DOHH2 (cell line): ENCODE measurements around the gene NEUROD6.

ENCODE experiments used
- H3F3A ChIP-seq: fragments of 200-600 bp; sonication (generic), shearing (Covaris generic); 2 replicates; pipeline ENCODE4 v1.6.0; 2016; ENCODE audit warnings: antibody characterized with exemption, mild to moderate bottlenecking; ENCODE audit not compliant: control insufficient read depth, insufficient read depth
- H3K27ac ChIP-seq: fragments of 200-600 bp; sonication (generic); 2 replicates; pipeline ENCODE4 v1.5.1; 2014; ENCODE audit warnings: low read depth, mild to moderate bottlenecking, low read length, moderate library complexity
- H3K27me3 ChIP-seq: fragments of 200-600 bp; sonication (generic); 2 replicates; pipeline ENCODE4 v1.6.1; 2014; ENCODE audit warnings: mild to moderate bottlenecking, low read length, mixed read lengths; ENCODE audit not compliant: control insufficient read depth
- H3K36me3 ChIP-seq: fragments of 200-600 bp; sonication (generic); 2 replicates; pipeline ENCODE4 v1.6.1; 2014; ENCODE audit warnings: mild to moderate bottlenecking, low read length, moderate library complexity, mixed read lengths; ENCODE audit not compliant: control insufficient read depth
- H3K4me1 ChIP-seq: fragments of 200-600 bp; sonication (generic); 2 replicates; pipeline ENCODE4 v1.6.1; 2014; ENCODE audit warnings: mild to moderate bottlenecking, low read length, mixed read lengths; ENCODE audit not compliant: control insufficient read depth
- H3K4me2 ChIP-seq: fragments of 200-600 bp; sonication (generic); 2 replicates; pipeline ENCODE4 v1.6.0; 2014; ENCODE audit warnings: mild to moderate bottlenecking, low read length, moderate library complexity
- H3K4me3 ChIP-seq: fragments of 200-600 bp; sonication (generic); 2 replicates; pipeline ENCODE4 v1.5.1; 2014; ENCODE audit warnings: mild to moderate bottlenecking, low read length, mixed read lengths
- H3K79me2 ChIP-seq: fragments of 200-600 bp; sonication (generic); 2 replicates; pipeline ENCODE4 v1.6.1; 2014; ENCODE audit warnings: mild to moderate bottlenecking, low read length, mixed read lengths; ENCODE audit not compliant: control insufficient read depth
- H3K9me2 ChIP-seq: fragments of 200-600 bp; sonication (generic); replicated peaks from 2 replicates; pipeline ENCODE4 v1.6.1; 2014; ENCODE audit warnings: mild to moderate bottlenecking, low read length, mixed read lengths; ENCODE audit not compliant: control insufficient read depth
- H3K9me3 ChIP-seq: fragments of 200-600 bp; sonication (generic); 2 replicates; pipeline ENCODE4 v1.6.1; 2014; ENCODE audit warnings: antibody characterized with exemption, low read length, mixed read lengths; ENCODE audit not compliant: control insufficient read depth, insufficient read depth
- H4K20me1 ChIP-seq: fragments of 200-600 bp; sonication (generic); 2 replicates; pipeline ENCODE4 v1.6.0; 2014; ENCODE audit warnings: low read depth, mild to moderate bottlenecking, antibody characterized with exemption, low read length, moderate library complexity; ENCODE audit not compliant: control insufficient read depth, insufficient read depth
- EZH2phosphoT487 ChIP-seq: fragments of 200-600 bp; sonication (generic); IDR thresholded peaks from 2 replicates; pipeline ENCODE4 v1.6.1; 2017; ENCODE audit warnings: borderline replicate concordance, mild to moderate bottlenecking, antibody characterized with exemption, low read length, moderate library complexity, mixed read lengths
- TF ChIP-seq, protein P1 (sequence below): fragments of 200-600 bp; sonication (generic); IDR thresholded peaks from one replicate; pipeline ENCODE4 v1.5.1; 2014; ENCODE audit warnings: antibody characterized with exemption, mild to moderate bottlenecking, low read depth, low read length; ENCODE audit not compliant: poor library complexity, severe bottlenecking

Gene NEUROD6

DNA sequence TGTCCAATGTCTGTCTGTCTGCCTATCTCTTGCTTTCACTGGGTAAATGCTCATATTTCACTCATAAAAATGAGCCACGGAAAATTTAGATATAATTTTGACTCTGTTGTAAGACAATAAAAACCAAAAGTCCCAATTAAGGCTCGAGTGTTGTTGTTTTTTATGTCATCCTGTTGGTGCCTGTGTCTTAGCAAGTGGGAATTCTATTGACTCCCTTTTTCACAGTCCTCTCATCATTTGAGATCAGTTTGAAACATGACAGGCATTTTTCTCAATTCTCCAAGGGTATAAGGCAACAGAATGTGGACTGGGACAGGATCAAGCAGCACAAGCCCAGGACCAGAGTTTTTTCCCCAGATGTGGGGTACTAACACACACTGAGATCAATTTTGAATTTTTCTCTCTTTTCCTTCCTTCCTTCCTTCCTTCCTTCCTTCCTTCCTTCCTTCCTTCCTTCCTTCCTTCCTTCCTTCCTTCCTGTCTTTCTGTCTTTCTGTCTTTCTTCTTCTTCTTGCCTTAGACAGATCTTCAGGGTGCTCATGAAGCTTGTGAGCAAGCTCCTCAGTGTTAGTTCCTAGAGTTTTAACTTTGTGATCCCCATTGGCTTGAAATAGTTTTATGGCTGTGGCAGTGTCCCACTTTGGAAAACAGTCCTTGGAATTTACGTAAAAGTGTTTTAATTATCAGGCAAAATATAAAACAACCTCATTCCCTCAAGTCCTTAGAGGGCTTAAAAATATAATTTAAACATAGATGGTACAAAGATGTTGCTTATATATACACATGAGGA, 3.2 kb upstream of the NEUROD6 start:
- Histone ChIP-seq H4K20me1 (no peaks in the 10 kb centered on the region), H3K36me3 (no peaks in the 10 kb centered on the region), H3K9me3 (no peaks in the 10 kb centered on the region), H3K27ac (no peak overlapping the region), H3K4me2 (no peak overlapping the region), H3K79me2 (no peaks in the 10 kb centered on the region), H3K9me2 (no peaks in the 10 kb centered on the region), H3F3A (no peaks in the 10 kb centered on the region), H3K4me1 (no peaks in the 10 kb centered on the region), H3K4me3 (no peak overlapping the region), H3K27me3 (no peaks in the 10 kb centered on the region)
- no peak for TF ChIP-seq EZH2phosphoT487
- TF ChIP-seq, protein P1, sequence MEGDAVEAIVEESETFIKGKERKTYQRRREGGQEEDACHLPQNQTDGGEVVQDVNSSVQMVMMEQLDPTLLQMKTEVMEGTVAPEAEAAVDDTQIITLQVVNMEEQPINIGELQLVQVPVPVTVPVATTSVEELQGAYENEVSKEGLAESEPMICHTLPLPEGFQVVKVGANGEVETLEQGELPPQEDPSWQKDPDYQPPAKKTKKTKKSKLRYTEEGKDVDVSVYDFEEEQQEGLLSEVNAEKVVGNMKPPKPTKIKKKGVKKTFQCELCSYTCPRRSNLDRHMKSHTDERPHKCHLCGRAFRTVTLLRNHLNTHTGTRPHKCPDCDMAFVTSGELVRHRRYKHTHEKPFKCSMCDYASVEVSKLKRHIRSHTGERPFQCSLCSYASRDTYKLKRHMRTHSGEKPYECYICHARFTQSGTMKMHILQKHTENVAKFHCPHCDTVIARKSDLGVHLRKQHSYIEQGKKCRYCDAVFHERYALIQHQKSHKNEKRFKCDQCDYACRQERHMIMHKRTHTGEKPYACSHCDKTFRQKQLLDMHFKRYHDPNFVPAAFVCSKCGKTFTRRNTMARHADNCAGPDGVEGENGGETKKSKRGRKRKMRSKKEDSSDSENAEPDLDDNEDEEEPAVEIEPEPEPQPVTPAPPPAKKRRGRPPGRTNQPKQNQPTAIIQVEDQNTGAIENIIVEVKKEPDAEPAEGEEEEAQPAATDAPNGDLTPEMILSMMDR = no peak

DNA sequence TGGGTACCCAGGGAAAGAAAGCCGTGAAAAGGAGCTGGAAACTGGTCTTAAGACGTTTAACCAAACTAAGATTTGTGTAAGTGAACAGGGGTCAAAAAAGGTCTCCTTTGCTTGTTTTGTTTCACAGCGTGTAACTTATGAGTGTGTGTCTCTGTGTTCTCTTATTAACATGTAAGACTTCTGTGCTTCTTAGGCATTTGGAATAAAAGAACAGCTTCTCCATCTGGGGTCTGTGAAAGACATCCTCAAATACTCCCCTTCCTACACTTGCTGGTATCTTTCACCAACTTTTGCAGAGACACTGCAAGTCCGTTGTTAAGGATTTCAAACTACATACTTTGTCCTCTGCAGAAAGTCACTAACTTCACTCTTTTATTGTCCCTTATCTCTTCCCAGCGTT, 615 bp upstream of the NEUROD6 start:
- no peaks in the 10 kb centered on the region for H3K36me3 ChIP-seq
- H3K4me2 ChIP-seq = no peak overlapping the region
- H3K4me3 ChIP-seq = no peak overlapping the region
- H3K27ac ChIP-seq = no peak overlapping the region
- H3K9me3 ChIP-seq = no peaks in the 10 kb centered on the region
- H3K27me3 ChIP-seq = no peaks in the 10 kb centered on the region
- no peaks in the 10 kb centered on the region for H4K20me1 ChIP-seq
- TF ChIP-seq EZH2phosphoT487 = no peak
- TF ChIP-seq, protein P1 = no peak
- no peaks in the 10 kb centered on the region for H3K9me2 ChIP-seq
- H3K4me1 ChIP-seq = no peaks in the 10 kb centered on the region
- H3K79me2 ChIP-seq = no peaks in the 10 kb centered on the region
- no peaks in the 10 kb centered on the region for H3F3A ChIP-seq

DNA sequence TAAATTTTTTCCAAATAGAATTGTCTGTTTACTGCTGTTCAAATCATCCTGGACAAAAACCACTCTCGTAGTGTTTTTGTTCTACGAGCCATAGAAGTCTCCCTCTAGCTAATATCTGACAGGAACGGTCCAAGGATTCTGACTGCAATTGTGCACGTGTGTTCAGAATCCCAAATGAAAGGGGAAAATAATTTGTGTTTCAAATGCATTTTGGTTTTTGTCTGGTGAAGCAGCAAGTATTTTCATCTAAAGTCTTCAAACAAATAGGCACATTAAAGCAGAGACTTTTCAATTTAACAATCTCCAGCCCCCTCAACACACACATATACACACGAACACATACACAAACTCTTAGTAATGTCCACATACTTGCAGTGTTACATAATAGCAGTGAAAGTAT, 475 bp downstream of the NEUROD6 start:
- no peaks in the 10 kb centered on the region for H3K79me2 ChIP-seq
- no peak overlapping the region for H3K4me3 ChIP-seq
- no peaks in the 10 kb centered on the region for H3K9me2 ChIP-seq
- TF ChIP-seq, protein P1 = no peak
- no peak for TF ChIP-seq EZH2phosphoT487
- H3K27ac ChIP-seq = no peak overlapping the region
- no peaks in the 10 kb centered on the region for H3K27me3 ChIP-seq
- no peaks in the 10 kb centered on the region for H3K36me3 ChIP-seq
- H3K4me1 ChIP-seq = no peaks in the 10 kb centered on the region
- H3F3A ChIP-seq = no peaks in the 10 kb centered on the region
- no peaks in the 10 kb centered on the region for H4K20me1 ChIP-seq
- no peaks in the 10 kb centered on the region for H3K9me3 ChIP-seq
- H3K4me2 ChIP-seq = no peak overlapping the region
